ENCODE results near the gene MAP2K5. TPM values are rescaled to one million over a fixed set of nuclear protein-coding genes. Genes with fewer than 3 reads are reported as not detected.

Gene MAP2K5
- total and polyA plus RNA-seq, 10 of the 15 experiments (the other 5 are each of a cell fraction or from before 2014, with no cell fraction given): 1.3 to 19.4 (median 9.6) TPM

DNA sequence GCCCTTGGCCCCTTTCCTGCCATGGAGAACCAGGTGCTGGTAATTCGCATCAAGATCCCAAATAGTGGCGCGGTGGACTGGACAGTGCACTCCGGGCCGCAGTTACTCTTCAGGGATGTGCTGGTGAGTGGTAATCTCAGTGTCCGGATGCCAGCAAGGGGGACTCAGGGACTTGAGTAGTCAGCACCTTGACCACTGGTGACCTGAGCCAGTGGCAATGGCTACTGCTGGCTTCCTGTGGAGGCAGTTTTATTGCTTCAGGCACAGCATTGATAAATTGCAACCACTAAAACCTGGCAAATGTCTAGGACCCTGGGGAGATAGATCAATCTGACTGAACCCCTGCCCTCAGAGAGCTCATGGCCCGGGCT, 830 bp downstream of the MAP2K5 start:
- no peak for FAIRE-seq
- in situ Hi-C loops (cut with MboI): loop anchor here (25.0 kb wide), 1 partner anchor 1269 kb away; the partner anchor contains the start of gene ANP32A
- no peaks in the 10 kb centered on the region for H3K27me3 ChIP-seq (replicated peaks in 1 of 2; ENCODE audit: control insufficient read depth in 2 of 2, insufficient read depth in 2 of 2, low read length in 1 of 2)
- TF ChIP-seq NR2C1 (IDR thresholded peaks at IDR 0.05) (no peak), RAD51 (IDR thresholded peaks at IDR 0.05) (no peak), CBX5 (IDR thresholded peaks at IDR 0.05; ENCODE audit: low read depth) (no peak), IKZF1 (conservative IDR thresholded peaks at IDR 0.05) (no peak), EGR1 (IDR thresholded peaks at IDR 0.05; ENCODE audit: borderline replicate concordance in 1 of 2, low read depth in 2 of 2, low read length in 2 of 2) (no peak), PAX5 (IDR thresholded peaks at IDR 0.05; ENCODE audit: borderline replicate concordance, low read depth, low read length) (no peak), CEBPB (IDR thresholded peaks at IDR 0.05; ENCODE audit: borderline replicate concordance in 1 of 2, low read depth in 2 of 2, low read length in 2 of 2) (no peak), SMAD1 (IDR thresholded peaks at IDR 0.05; ENCODE audit: low read depth, partially characterized antibody) (no peak), HDGF (IDR thresholded peaks at IDR 0.05) (no peak), BACH1 (IDR thresholded peaks at IDR 0.05; ENCODE audit: borderline replicate concordance) (no peak), RAD21 (IDR thresholded peaks at IDR 0.05; ENCODE audit: insufficient read depth, low read depth, low read length) (no peak)
- TF ChIP-seq, protein P1, sequence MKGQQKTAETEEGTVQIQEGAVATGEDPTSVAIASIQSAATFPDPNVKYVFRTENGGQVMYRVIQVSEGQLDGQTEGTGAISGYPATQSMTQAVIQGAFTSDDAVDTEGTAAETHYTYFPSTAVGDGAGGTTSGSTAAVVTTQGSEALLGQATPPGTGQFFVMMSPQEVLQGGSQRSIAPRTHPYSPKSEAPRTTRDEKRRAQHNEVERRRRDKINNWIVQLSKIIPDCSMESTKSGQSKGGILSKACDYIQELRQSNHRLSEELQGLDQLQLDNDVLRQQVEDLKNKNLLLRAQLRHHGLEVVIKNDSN (IDR thresholded peaks at IDR 0.05; ENCODE audit: borderline replicate concordance, extremely low read length, insufficient read depth, low read depth, low read length): no peak
- TF ChIP-seq, protein P2, sequence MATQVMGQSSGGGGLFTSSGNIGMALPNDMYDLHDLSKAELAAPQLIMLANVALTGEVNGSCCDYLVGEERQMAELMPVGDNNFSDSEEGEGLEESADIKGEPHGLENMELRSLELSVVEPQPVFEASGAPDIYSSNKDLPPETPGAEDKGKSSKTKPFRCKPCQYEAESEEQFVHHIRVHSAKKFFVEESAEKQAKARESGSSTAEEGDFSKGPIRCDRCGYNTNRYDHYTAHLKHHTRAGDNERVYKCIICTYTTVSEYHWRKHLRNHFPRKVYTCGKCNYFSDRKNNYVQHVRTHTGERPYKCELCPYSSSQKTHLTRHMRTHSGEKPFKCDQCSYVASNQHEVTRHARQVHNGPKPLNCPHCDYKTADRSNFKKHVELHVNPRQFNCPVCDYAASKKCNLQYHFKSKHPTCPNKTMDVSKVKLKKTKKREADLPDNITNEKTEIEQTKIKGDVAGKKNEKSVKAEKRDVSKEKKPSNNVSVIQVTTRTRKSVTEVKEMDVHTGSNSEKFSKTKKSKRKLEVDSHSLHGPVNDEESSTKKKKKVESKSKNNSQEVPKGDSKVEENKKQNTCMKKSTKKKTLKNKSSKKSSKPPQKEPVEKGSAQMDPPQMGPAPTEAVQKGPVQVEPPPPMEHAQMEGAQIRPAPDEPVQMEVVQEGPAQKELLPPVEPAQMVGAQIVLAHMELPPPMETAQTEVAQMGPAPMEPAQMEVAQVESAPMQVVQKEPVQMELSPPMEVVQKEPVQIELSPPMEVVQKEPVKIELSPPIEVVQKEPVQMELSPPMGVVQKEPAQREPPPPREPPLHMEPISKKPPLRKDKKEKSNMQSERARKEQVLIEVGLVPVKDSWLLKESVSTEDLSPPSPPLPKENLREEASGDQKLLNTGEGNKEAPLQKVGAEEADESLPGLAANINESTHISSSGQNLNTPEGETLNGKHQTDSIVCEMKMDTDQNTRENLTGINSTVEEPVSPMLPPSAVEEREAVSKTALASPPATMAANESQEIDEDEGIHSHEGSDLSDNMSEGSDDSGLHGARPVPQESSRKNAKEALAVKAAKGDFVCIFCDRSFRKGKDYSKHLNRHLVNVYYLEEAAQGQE (IDR thresholded peaks at IDR 0.05; ENCODE audit: low read depth, low read length): no peak
- TF ChIP-seq, protein P3, sequence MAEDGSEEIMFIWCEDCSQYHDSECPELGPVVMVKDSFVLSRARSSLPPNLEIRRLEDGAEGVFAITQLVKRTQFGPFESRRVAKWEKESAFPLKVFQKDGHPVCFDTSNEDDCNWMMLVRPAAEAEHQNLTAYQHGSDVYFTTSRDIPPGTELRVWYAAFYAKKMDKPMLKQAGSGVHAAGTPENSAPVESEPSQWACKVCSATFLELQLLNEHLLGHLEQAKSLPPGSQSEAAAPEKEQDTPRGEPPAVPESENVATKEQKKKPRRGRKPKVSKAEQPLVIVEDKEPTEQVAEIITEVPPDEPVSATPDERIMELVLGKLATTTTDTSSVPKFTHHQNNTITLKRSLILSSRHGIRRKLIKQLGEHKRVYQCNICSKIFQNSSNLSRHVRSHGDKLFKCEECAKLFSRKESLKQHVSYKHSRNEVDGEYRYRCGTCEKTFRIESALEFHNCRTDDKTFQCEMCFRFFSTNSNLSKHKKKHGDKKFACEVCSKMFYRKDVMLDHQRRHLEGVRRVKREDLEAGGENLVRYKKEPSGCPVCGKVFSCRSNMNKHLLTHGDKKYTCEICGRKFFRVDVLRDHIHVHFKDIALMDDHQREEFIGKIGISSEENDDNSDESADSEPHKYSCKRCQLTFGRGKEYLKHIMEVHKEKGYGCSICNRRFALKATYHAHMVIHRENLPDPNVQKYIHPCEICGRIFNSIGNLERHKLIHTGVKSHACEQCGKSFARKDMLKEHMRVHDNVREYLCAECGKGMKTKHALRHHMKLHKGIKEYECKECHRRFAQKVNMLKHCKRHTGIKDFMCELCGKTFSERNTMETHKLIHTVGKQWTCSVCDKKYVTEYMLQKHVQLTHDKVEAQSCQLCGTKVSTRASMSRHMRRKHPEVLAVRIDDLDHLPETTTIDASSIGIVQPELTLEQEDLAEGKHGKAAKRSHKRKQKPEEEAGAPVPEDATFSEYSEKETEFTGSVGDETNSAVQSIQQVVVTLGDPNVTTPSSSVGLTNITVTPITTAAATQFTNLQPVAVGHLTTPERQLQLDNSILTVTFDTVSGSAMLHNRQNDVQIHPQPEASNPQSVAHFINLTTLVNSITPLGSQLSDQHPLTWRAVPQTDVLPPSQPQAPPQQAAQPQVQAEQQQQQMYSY (CRISPR knock-in tag; IDR thresholded peaks at IDR 0.05): no peak
- TF ChIP-seq, protein P4, sequence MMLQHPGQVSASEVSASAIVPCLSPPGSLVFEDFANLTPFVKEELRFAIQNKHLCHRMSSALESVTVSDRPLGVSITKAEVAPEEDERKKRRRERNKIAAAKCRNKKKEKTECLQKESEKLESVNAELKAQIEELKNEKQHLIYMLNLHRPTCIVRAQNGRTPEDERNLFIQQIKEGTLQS (IDR thresholded peaks at IDR 0.05; ENCODE audit: borderline replicate concordance, extremely low read depth, low read depth, low read length): no peak

More for the DNA sequence above, 830 bp downstream of the MAP2K5 start:
- Histone ChIP-seq H4K20me1 (ENCODE audit: control insufficient read depth, insufficient read depth) (no peaks in the 10 kb centered on the region), H3K4me3 (peak overlapping the region; percentile 97), H3K27ac (ENCODE audit: control insufficient read depth, insufficient read depth) (peak overlapping the region; percentile 91), H3K9me3 (replicated peaks; ENCODE audit: control insufficient read depth, insufficient read depth, low read length) (no peaks in the 10 kb centered on the region), H3K4me2 (ENCODE audit: control insufficient read depth, insufficient read depth) (peak overlapping the region; percentile 90), H3K36me3 (ENCODE audit: control insufficient read depth in 2 of 2, insufficient read depth in 2 of 2, low read length in 1 of 2) (no peaks in the 10 kb centered on the region; a peak in 1 of 4 replicates), H2AFZ (ENCODE audit: control insufficient read depth, low read depth, low read length) (no peak overlapping the region; the same call in 1 of the 2 replicates), H3K9ac (ENCODE audit: control insufficient read depth, insufficient read depth, low read length) (peak overlapping the region; percentile 94), H3K79me2 (ENCODE audit: control insufficient read depth, insufficient read depth, low read length) (peaks cover 16% of the 10 kb centered on the region), H3K4me1 (ENCODE audit: control insufficient read depth, insufficient read depth, low read length) (peaks cover 26% of the 10 kb centered on the region)
- POLR2A ChIA-PET: no interaction called here
- CTCF ChIA-PET: no interaction called here
- peak; percentile 1; the same call in 2 of the 3 replicates for ATAC-seq
- no peak for DNase-seq (ENCODE audit: low read depth, low spot score)
- BruUV-seq (replicated peaks): no TSS peak
- SMC1A ChIA-PET (ENCODE audit: uncharacterized antibody, unreplicated experiment): interaction anchor here (1.0 kb wide), 1 partner anchor 21 kb away, joined by 4 read pairs; no protein-coding TSS in a partner anchor
- 76% methylated on average over 7 of the region's 7 CpGs for WGBS (ENCODE audit: insufficient coverage, insufficient replicate concordance, low lambda C conversion rate, missing lambda C conversion rate)
- RAD21 ChIA-PET (ENCODE audit: unreplicated experiment): no interaction called here
- intact Hi-C loops (cut with micrococcal nuclease; ENCODE audit: unreplicated experiment): no loop called here

Measured in GM12878 (cell line).